ENCODE results near the gene C1GALT1C1.

The C1GALT1C1 gene

GRCh38 chrX:120585702-120586101 is 44.2 kb downstream of the C1GALT1C1 start:
- DNase-seq: no peak
